SHP77 (cell line): ENCODE results near the gene CELF6.

Experiments used
- DNase-seq, 2 experiments: peaks; one replicate each; lab custom pipeline; 2025; lab: John Stamatoyannopoulos, UW

CELF6 gene

DNA sequence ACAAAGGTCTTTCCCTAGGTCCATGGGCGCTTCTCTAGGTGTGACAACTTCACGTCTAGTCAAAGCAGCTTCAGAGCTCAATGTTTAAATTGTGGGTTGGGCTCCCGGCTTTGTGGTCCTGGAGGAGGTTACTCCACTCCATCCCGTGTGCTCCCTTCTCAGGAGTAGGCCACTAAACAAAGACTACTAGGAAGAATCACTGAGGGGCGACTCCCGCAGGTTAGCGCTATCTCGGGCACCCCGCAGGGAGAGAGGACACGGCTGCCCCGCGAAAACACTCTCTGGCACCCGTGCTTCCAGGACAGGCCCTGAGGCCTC, 48.1 kb downstream of the CELF6 start:
- peak in 1 of 2 experiments; percentile 2 for DNase-seq

DNA sequence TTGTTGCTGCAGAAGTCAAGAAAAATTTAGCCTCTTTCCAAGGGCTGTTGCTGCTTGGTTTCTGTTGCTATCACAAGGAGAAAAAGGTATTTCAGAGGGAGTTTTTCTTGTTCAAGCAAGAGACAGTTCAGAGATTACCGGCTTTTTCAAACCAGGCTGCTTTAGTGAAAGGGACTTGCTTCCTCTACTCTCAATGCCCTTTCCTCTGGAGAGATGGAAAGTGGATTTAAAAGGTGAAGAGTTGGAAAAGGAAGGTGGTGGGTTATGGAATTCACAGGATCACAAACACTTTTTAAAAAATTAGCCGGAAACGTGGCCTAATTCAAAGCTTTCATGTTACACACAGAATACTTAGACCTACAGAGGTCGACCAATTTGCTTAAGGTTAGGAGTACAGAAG, 48.7 kb downstream of the CELF6 start:
- no peak for DNase-seq

- DNase-seq, result no peak
Measured at GRCh38 chr15:72269739-72270138, 50.2 kb downstream of the CELF6 start.

- no peak for DNase-seq
Measured at GRCh38 chr15:72265031-72265430, 54.9 kb downstream of the CELF6 start.

DNA sequence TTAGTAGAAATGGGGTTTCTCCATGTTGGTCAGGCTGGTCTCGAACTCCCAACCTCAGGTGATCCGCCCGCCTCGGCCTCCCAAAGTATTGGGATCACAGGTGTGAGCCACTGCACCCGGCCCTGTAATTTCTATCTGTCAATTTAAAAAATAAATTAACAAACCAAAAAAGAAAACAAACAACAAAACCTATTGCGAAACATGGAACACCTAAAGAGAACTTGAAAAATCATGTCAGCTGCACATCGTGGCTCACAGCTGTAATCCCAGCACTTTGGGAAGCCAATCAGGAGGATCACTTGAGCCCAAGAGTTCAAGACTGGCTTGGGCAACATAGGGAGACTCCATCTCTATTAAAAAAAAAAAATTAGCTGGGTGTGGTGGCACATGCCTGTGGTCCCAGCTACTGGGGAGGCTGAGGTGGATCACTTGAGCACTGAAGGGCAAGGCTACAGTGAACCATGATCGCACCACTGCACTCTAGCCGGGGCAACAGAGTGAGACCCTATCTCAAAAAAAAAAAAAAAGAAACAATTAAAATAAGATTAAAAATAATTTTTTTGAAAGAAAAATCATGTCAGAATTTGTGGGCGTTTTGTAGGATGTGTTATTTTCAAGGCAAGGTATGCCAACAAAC, 67.2 kb downstream of the CELF6 start:
- no peak for DNase-seq

- no peak for DNase-seq
Measured at GRCh38 chr15:72249142-72249810, 70.7 kb downstream of the CELF6 start.

DNA sequence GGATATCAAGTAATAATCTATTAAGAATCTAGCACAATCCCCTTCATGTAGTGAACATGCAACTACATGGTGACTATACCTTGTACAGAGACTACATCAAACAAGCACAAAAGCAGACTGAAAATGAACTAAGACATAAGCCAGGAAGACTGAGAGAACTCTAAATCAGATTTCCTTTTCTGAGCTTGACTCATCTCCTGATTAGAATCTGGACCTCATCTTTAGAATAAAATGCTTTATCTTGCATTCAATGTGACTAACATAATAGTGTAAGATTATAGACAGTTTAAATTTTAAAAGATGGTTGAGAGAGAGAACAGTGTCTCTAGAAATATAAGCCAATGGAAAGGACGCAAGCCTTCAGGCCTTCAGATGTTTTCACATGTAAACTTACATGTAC, 71.4 kb downstream of the CELF6 start:
- DNase-seq, result no peak

DNA sequence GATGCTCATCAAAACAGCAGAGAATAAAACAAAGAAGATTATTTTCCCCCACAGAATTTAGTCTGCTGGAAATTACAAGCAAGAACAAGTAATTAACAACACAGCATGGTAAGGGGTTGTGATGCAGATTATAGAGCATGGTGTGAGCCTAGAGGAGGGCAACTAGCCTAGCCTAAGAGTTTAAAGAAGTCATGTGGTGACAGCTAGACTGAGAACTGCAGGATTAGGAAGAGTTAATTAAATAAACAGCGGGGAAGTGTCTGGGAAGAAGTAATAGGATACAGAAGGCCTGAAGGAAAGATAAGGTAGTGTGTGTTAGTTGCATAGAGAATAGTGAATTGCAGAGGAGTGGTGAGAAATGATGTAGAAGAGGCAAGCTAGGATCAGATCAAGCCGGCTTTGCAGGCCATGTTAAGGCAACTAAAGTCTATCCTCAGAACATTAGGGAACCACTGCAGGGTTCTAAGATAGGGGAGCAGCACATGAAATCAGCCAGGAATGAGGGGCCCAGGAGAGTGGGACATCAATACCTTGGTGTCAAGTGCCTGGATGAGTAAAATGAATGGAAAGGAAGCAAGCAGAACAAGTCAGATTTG, 77.1 kb downstream of the CELF6 start:
- DNase-seq, result no peak

DNA sequence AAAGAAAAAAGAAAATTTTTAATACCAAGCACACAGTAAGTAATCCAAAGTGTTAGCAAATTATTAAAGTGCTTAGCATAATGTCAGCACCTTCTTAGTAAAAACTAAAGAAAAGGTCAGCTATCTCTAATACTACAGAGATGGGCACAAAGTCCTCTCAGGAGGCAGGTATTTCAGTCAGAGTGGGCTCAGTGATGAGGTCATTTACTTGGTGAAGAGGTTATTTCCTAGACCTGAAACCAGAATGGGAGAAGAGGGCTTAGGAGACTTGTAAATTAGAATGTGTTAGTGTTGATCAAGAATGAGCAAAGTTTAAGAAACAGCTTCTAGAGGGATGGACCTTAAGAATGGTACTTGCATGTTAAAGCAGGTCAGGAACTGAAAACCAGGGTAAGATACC, 80.3 kb downstream of the CELF6 start:
- no peak for DNase-seq

DNA sequence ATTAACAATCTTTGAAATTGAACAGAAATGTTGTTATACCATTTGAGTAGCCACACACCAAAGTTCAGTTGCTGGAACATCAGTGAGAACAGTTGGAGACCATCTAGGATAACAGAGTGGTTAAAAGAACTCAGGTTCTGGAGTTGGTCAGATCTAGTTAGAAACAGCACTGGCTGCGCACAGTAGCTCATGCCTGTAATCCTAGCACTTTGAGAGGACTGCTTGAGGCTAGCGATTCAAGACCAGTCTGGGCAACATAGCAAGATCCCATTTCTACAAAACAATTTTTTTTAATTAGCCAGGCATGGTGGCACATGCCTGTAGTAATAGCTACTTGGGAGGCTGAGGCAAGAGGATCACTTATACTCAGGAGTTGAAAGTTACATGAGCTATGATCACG, 81.4 kb downstream of the CELF6 start:
- DNase-seq, result no peak

- no peak for DNase-seq
Measured at GRCh38 chr15:72237853-72238224, 82.1 kb downstream of the CELF6 start.

DNA sequence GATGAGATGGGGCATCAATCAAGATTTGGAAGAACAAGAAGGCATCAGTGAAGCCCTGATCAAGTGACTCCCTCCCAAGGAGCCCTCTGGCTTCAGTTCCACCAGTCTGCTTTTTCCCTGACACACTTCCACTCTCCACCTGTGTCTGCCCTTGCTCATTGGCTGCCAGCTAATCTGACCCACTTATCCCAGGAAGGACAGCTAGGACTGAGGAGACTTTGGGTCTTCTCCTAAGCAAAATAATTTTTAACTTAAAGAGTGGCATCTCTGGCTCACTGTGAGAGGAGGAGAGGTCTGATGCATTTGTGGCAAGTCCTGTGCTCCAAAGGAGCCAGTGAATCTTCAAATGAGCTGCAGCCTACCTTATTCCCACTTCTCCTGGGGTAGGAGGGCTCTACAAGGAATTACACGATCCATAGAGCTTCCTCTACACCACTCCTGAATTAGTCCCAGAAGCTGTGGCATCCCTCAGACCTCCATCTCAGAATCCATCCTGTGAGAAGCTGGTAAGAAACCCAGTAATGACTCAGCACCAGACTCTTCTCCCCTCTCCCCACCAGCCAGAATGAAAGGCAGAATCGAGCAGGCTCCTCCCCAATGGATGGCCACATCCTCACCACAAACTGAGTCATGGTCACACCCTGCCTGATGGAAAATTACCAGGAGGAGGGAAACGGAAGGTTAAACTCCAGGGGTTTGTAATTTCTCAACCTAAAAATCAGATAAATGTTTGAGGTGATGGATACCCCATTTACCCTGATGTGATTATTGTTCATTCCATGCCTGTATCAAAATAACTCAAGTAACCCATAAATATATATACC, 82.7 kb downstream of the CELF6 start:
- peak; percentile 55 to 56 for DNase-seq

GRCh38 chr15:72236381-72237003, 83.5 kb downstream of the CELF6 start:
- no peak for DNase-seq

DNA sequence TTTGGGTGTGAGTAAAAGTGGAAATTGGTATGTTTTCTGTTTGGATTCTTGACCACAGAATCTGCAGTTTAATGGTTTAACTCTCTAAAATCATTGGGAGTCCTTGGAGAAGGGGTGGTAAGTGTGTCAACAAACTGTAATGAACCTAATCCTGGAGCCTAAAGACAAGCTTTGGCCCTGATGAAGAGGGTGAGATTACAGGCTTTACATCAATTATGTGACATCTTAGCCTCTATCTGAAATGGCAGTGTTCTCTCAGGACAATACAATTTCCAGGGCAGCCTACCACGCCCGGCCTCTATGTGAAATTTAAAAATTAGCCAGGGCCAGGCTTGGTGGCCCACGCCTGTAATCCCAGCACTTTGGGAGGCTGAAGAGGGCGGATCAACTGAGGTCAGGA, 84.7 kb downstream of the CELF6 start:
- no peak for DNase-seq
